ENCODE measurements around the gene HCK.

HCK gene

DNA sequence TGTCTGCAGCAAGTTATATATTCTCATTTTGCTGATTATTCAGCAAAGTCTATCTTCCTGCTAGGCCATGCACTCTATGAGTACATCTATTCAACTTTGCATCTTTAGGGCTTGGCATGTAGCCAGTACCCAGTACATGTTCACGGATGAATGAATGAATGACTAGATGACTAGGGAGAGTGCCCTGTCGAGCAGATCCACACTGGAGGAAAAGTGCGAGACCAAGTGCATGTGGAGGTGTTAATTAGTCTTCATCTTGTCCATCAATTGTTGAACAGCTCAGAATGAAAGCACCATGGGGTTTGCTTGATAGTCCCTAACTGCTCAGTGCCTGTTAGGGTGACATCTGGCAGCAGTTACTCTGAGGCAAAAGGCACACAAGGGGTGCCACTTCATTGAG lies 87.9 kb downstream of the HCK start:
- Histone ChIP-seq H3K36me3 (ENCODE audit: insufficient read depth, low read depth, low read length) (peaks cover 92% of the 10 kb centered on the region), H3K4me3 (ENCODE audit: low read length) (no peak overlapping the region), H3K27ac (ENCODE audit: low read length) (no peak overlapping the region), H3K9me3 (ENCODE audit: insufficient read depth, low read depth, low read length) (no peaks in the 10 kb centered on the region), H3K4me1 (ENCODE audit: insufficient read depth, low read length) (no peaks in the 10 kb centered on the region), H3K27me3 (ENCODE audit: insufficient read depth, low read length) (no peaks in the 10 kb centered on the region), H3K9ac (ENCODE audit: low read depth, low read length) (no peak overlapping the region)

DNA sequence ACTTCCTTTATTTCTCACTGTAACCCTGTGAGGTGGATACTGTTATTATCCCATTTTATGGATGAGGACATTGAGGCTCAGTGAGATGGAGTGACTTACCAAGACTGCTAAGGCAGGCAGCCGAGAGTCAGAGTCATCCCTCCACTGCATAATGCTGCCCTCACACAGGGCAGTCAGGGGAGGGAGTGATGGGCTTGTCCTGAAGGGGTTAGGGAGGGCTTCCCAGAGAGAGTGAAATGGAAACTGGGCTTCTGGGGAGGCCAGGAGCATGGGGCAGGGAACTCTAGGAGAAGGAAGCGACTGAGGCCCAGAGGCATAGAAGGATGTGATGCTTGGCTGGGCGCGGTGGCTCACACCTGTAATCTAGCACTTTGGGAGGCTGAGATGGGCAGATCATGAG lies 88.6 kb downstream of the HCK start:
- no peaks in the 10 kb centered on the region for H3K4me1 ChIP-seq (ENCODE audit: insufficient read depth, low read length)
- H3K36me3 ChIP-seq (ENCODE audit: insufficient read depth, low read depth, low read length), result peaks cover 94% of the 10 kb centered on the region
- H3K27ac ChIP-seq (ENCODE audit: low read length), result no peak overlapping the region
- H3K27me3 ChIP-seq (ENCODE audit: insufficient read depth, low read length), result no peaks in the 10 kb centered on the region
- H3K9me3 ChIP-seq (ENCODE audit: insufficient read depth, low read depth, low read length), result no peaks in the 10 kb centered on the region
- H3K9ac ChIP-seq (ENCODE audit: low read depth, low read length), result no peak overlapping the region
- H3K4me3 ChIP-seq (ENCODE audit: low read length), result no peak overlapping the region

DNA sequence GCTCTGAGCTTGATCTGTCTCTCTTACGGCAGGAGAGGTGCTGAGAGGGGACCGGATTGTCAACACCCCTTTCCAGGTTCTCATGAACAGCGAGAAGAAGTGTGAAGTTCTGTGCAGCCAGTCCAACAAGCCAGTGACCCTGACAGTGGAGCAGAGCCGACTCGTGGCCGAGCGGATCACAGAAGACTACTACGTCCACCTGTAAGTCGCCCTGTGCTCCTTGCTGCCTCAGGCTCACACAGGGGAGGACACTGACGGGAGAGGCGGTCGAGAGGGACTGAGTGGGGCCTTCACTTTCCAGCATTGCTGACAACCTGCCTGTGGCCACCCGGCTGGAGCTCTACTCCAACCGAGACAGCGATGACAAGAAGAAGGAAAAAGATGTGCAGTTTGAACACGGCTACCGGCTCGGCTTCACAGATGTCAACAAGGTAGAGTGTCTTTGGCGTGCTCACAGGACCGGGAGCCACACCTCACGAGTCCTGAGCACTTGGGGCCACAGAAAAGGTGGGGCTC lies 89.5 kb downstream of the HCK start:
- H3K27me3 ChIP-seq (ENCODE audit: insufficient read depth, low read length), result no peaks in the 10 kb centered on the region
- H3K27ac ChIP-seq (ENCODE audit: low read length), result no peak overlapping the region
- peaks cover 94% of the 10 kb centered on the region for H3K36me3 ChIP-seq (ENCODE audit: insufficient read depth, low read depth, low read length)
- H3K4me1 ChIP-seq (ENCODE audit: insufficient read depth, low read length), result no peaks in the 10 kb centered on the region
- no peaks in the 10 kb centered on the region for H3K9me3 ChIP-seq (ENCODE audit: insufficient read depth, low read depth, low read length)
- no peak overlapping the region for H3K9ac ChIP-seq (ENCODE audit: low read depth, low read length)
- no peak overlapping the region for H3K4me3 ChIP-seq (ENCODE audit: low read length)

DNA sequence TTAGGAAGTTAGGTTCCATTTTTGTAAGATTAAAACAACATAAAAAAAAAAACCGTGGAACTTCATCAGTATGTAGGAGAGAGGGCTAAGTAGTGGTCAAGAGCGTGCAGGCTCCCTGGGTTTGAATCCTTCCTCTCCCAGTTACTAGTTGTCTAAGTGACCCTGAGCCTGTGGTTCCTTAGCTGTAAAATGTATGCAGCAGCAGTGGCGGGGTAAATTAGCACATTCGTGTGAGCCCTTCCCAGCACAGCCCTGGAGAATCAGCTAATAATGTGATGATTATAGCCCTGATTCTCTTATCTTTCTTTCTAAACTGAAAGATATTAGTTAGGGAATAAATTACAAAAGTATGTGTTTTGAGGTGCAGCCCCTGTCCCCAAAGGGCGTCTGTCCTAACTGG lies 90.0 kb downstream of the HCK start:
- H3K9ac ChIP-seq (ENCODE audit: low read depth, low read length), result no peak overlapping the region
- H3K4me1 ChIP-seq (ENCODE audit: insufficient read depth, low read length), result no peaks in the 10 kb centered on the region
- H3K27ac ChIP-seq (ENCODE audit: low read length), result no peak overlapping the region
- H3K4me3 ChIP-seq (ENCODE audit: low read length), result no peak overlapping the region
- no peaks in the 10 kb centered on the region for H3K9me3 ChIP-seq (ENCODE audit: insufficient read depth, low read depth, low read length)
- H3K27me3 ChIP-seq (ENCODE audit: insufficient read depth, low read length), result no peaks in the 10 kb centered on the region
- H3K36me3 ChIP-seq (ENCODE audit: insufficient read depth, low read depth, low read length), result peaks cover 94% of the 10 kb centered on the region

DNA sequence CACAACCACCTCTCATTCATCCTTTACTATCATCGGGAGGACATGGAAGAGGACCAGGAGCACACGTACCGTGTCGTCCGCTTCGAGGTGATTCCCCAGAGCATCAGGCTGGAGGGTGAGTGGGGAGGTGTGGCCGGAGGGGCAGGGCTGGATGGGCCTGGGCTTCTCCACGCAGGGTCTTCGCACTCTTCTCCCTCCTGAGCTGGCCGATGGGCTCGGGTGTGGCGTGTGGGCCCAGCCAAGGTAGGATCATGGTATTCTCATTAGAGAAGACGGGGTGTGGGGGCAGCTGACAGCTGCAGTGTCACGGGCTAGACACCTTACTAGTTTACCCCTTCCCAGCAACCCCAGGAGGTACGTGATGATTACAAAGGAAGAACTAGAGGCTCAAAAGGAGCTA lies 90.9 kb downstream of the HCK start:
- H3K9ac ChIP-seq (ENCODE audit: low read depth, low read length), result no peak overlapping the region
- H3K36me3 ChIP-seq (ENCODE audit: insufficient read depth, low read depth, low read length), result peaks cover 93% of the 10 kb centered on the region
- H3K4me1 ChIP-seq (ENCODE audit: insufficient read depth, low read length), result no peaks in the 10 kb centered on the region
- no peak overlapping the region for H3K27ac ChIP-seq (ENCODE audit: low read length)
- H3K4me3 ChIP-seq (ENCODE audit: low read length), result no peak overlapping the region
- H3K27me3 ChIP-seq (ENCODE audit: insufficient read depth, low read length), result no peaks in the 10 kb centered on the region
- no peaks in the 10 kb centered on the region for H3K9me3 ChIP-seq (ENCODE audit: insufficient read depth, low read depth, low read length)

DNA sequence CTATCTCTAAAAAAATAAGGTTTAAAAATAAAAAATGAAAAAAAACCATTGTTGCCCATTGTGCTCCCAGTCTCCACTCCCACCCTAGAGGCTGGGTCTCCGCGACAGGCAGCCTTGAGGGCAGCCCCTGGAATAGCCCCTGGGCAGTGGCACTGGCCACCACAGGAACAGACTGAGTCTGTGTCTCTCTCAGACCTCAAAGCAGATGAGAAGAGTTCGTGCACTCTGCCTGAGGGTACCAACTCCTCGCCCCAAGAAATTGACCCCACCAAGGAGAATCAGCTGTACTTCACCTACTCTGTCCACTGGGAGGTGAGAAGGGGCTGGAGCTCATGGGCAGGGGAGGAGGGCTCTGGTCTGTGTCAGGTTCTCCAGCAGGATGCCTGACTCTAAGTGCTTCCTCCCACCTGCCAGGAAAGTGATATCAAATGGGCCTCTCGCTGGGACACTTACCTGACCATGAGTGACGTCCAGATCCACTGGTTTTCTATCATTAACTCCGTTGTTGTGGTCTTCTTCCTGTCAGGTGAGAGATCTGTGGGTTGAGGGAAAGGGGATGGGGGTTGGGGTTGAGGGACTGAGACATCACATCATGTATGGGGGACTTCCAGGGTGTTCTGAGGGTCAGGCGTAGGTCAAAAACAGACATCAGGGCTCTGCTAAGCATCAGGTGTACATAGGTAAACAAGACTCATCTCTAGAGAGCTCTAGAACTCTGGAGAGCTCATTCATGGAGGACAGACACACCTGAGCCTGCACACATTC lies 93.0 kb downstream of the HCK start:
- Histone ChIP-seq H3K4me1 (ENCODE audit: insufficient read depth, low read length) (no peaks in the 10 kb centered on the region), H3K36me3 (ENCODE audit: insufficient read depth, low read depth, low read length) (peaks cover 92% of the 10 kb centered on the region), H3K27ac (ENCODE audit: low read length) (no peak overlapping the region), H3K4me3 (ENCODE audit: low read length) (no peak overlapping the region), H3K9ac (ENCODE audit: low read depth, low read length) (no peak overlapping the region), H3K9me3 (ENCODE audit: insufficient read depth, low read depth, low read length) (no peaks in the 10 kb centered on the region), H3K27me3 (ENCODE audit: insufficient read depth, low read length) (no peaks in the 10 kb centered on the region)

DNA sequence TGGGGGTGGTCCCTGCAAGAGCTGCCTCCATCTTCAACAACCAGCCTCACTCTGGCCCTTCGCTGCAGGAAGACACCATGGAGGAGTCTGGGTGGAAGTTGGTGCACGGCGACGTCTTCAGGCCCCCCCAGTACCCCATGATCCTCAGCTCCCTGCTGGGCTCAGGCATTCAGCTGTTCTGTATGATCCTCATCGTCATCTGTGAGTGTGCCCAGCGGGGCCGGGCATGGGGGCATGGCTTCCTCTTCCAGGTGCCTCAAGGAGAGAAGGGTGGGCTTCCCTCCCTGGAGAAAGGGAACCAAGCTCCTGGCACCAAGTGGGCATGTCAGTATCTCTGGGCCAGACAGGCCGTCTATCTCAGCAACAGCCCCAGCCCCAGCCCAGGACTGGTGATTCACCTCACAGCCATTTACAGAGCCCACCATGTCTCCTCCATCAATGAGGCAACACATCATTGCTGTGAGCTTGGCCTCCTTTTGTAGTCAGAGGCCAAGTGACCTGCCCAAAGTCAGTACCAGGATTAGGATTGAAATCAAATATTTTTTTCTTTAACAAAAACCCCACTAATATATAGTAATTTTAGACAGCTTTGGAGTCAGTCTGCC lies 97.6 kb downstream of the HCK start:
- Histone ChIP-seq H3K9me3 (ENCODE audit: insufficient read depth, low read depth, low read length) (no peaks in the 10 kb centered on the region), H3K9ac (ENCODE audit: low read depth, low read length) (no peak overlapping the region), H3K27me3 (ENCODE audit: insufficient read depth, low read length) (no peaks in the 10 kb centered on the region), H3K4me3 (ENCODE audit: low read length) (no peak overlapping the region), H3K4me1 (ENCODE audit: insufficient read depth, low read length) (no peaks in the 10 kb centered on the region), H3K36me3 (ENCODE audit: insufficient read depth, low read depth, low read length) (peaks cover 85% of the 10 kb centered on the region), H3K27ac (ENCODE audit: low read length) (no peak overlapping the region)

DNA sequence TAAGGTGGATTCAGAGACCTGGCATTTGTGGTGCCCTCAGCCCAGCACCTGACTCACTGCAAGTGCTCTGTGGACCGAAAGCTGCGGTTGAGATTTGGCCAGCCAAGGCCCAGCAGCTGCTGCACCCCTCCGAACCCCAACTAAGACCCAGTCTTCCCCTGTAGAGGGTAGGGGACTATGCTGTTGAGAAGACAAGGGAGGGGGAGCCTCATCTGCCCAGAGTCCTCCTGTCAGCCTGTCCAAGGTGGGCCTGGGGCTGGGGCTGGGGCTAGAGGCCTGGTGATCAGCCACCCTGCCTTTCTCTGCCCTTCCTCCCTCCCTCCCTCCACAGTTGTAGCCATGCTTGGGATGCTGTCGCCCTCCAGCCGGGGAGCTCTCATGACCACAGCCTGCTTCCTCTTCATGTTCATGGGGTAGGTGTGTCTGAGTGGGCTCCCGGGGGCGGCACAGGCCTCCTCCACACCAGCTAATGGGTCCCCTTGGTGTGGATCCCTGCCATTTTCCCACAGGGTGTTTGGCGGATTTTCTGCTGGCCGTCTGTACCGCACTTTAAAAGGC lies 98.3 kb downstream of the HCK start:
- Histone ChIP-seq H3K27me3 (ENCODE audit: insufficient read depth, low read length) (no peaks in the 10 kb centered on the region), H3K4me1 (ENCODE audit: insufficient read depth, low read length) (no peaks in the 10 kb centered on the region), H3K4me3 (ENCODE audit: low read length) (no peak overlapping the region), H3K27ac (ENCODE audit: low read length) (no peak overlapping the region), H3K9ac (ENCODE audit: low read depth, low read length) (no peak overlapping the region), H3K36me3 (ENCODE audit: insufficient read depth, low read depth, low read length) (peaks cover 80% of the 10 kb centered on the region), H3K9me3 (ENCODE audit: insufficient read depth, low read depth, low read length) (no peaks in the 10 kb centered on the region)
